Lower leg skin (tissue), 4 donors: ENCODE results near the gene KIF25. TPM values are rescaled to one million over a fixed set of nuclear protein-coding genes. Genes with fewer than 3 reads are reported as not detected.

Experiments
- DNase-seq, 2 donors: peaks; one replicate each; pipeline ENCODE4 v3.0.0-alpha.2; 2019; ENCODE audit warnings: low spot score in 2 of 2
- H3K4me3 ChIP-seq: fragments of 200-600 bp; sonication (generic); 2 replicates; pipeline ENCODE4 v1.5.1; 2017; ENCODE audit warnings: mild to moderate bottlenecking, low read depth; ENCODE audit not compliant: poor library complexity, severe bottlenecking
- POLR2A ChIP-seq, 2 donors: fragments of 450-650 bp; IDR thresholded peaks; one replicate each; pipeline ENCODE4 v1.6.1; 2016 to 2017; ENCODE audit warnings: antibody characterized with exemption in 2 of 2, mild to moderate bottlenecking in 1 of 2, moderate library complexity in 1 of 2
- WGBS, 2 donors: methylation state at CpG; one replicate each; pipeline ENCODE4 v1.1.5; 2018; 5-methylcytosine and 5-hydroxymethylcytosine counted together
- intact Hi-C: fragments of 100-400 bp; cut with DNase I; formaldehyde crosslinking; loops from one replicate; pipeline ENCODE4 v1.15.0; 2023; ENCODE audit warnings: low total_unique reads
- total RNA-seq, 4 donors: library from RNA; depleted of rRNA; stranded (reverse); fragments of >200 nt; gene quantifications; one replicate each; pipeline ENCODE4 v1.1.0, GENCODE V29; 2016
- TF ChIP-seq, protein P1 (sequence below), 3 donors: fragments of 450-650 bp; IDR thresholded peaks; one replicate each; pipeline ENCODE4 v1.5.1; 2016; ENCODE audit warnings: antibody characterized with exemption in 3 of 3, mild to moderate bottlenecking in 3 of 3, moderate library complexity in 2 of 3

Gene KIF25
- total RNA-seq, 4 donors from 2014 or later: 0.29 to 0.86 TPM; not detected in 2

DNA sequence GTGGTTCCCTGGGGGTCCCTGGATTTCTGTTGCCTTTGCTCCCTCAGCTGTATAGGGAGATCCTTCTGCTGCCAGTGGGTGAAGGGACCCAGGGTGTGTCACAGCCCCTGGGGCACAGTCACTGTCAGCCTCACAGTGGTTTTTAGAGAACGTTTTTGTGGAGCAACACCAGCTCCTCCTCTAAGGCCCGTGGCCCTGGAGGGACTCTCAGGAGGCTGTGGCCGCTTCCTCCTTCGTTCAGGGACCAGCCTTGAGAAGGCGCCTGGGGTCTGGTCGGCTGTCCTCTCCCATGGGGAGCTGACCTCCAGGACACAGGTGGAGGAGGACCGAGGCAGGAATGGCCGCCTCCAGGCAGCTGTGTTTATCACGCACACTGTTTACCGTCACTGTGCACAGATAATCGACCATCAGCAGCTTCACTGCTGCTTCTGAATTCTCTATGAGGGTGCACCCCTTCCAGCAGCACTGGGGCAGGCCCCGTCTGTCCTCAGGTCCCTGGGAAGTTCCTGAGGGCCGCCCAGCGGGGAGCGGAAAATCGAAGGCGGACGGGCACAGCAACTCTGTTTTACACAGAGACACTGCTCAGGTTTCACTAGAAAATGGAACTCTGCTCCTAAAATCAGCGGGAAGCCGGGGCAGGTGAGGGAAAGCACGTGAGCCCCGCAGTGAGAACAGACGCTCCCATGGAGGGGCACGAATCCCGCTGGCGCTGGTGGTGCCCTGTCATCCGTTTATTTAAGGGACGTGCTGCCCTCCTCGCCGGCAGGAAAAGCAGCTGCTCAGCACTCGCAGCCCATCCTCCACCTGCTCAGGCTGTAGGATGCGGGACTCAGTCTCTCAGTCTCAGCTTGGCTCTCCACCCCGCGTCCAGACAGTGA, 92.0 kb downstream of the KIF25 start:
- TF ChIP-seq, protein P1, sequence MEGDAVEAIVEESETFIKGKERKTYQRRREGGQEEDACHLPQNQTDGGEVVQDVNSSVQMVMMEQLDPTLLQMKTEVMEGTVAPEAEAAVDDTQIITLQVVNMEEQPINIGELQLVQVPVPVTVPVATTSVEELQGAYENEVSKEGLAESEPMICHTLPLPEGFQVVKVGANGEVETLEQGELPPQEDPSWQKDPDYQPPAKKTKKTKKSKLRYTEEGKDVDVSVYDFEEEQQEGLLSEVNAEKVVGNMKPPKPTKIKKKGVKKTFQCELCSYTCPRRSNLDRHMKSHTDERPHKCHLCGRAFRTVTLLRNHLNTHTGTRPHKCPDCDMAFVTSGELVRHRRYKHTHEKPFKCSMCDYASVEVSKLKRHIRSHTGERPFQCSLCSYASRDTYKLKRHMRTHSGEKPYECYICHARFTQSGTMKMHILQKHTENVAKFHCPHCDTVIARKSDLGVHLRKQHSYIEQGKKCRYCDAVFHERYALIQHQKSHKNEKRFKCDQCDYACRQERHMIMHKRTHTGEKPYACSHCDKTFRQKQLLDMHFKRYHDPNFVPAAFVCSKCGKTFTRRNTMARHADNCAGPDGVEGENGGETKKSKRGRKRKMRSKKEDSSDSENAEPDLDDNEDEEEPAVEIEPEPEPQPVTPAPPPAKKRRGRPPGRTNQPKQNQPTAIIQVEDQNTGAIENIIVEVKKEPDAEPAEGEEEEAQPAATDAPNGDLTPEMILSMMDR (IDR thresholded peaks at IDR 0.05): no peak
- no peak for TF ChIP-seq POLR2A (IDR thresholded peaks at IDR 0.05)
- WGBS, 2 donors: 82 to 87% methylated on average over 34 of the region's 34 CpGs
- DNase-seq: no peak
- intact Hi-C loops: no loop called here
- no peak overlapping the region for H3K4me3 ChIP-seq

DNA sequence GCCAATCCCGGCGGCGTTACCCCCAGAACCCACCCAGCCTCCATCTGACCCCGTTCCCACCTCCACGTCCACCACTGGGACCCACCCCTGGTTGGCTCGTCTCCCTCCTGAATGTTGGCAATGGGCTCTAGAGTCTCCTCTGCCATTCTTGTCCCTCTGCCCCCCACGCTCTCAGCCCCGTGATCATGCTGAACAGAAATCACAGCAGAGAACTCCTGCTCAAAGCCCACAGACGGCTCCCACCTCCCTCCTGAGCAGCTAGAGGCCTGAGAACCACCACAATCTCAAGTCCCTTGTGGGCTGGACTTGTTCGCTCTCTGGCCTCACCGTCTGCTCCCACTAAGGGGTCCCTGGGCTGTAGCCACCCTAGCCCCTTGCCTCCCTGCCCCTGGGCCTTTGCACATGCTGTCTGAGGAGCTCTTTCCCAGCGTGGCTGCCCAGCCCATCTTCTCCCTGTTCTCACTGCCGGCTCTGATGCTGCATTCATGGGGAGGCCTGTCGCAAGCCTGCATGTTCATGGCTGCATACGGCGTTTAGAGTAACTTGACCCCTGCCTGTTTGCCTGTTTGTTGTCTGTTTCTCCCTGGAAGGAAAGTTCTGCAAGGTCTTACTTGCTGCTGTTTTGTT, 92.7 kb downstream of the KIF25 start:
- no peak overlapping the region for H3K4me3 ChIP-seq
- 86 to 89% methylated on average over 16 of the region's 16 CpGs for WGBS, 2 donors
- intact Hi-C loops: no loop called here
- TF ChIP-seq POLR2A (IDR thresholded peaks at IDR 0.05): no peak
- TF ChIP-seq, protein P1 (IDR thresholded peaks at IDR 0.05): no peak
- no peak for DNase-seq

DNA sequence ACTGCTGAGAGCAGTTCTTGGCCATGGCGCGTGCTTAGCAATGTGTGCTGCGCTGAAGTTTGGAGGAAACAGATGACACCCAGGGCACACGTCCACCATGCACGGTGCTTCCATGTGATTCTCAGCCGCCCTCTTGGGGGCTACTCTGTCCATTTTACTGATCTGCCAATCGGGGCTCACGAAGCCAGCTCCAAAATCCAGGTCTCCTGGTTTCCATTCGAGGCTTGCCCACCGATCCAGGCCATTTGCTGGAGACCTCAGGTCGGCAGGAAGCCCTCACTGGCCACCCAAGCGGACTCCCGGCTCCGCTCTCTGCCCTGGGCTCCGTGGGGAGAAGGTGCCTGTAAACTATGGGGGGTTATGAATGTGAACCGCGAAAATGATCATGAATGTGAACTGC, 93.2 kb downstream of the KIF25 start:
- 75 to 83% methylated on average over 14 to 17 of the region's 17 CpGs for WGBS, 2 donors
- TF ChIP-seq, protein P1 (IDR thresholded peaks at IDR 0.05): no peak
- no peak for TF ChIP-seq POLR2A (IDR thresholded peaks at IDR 0.05)
- H3K4me3 ChIP-seq: no peak overlapping the region
- intact Hi-C loops: no loop called here
- DNase-seq: no peak

DNA sequence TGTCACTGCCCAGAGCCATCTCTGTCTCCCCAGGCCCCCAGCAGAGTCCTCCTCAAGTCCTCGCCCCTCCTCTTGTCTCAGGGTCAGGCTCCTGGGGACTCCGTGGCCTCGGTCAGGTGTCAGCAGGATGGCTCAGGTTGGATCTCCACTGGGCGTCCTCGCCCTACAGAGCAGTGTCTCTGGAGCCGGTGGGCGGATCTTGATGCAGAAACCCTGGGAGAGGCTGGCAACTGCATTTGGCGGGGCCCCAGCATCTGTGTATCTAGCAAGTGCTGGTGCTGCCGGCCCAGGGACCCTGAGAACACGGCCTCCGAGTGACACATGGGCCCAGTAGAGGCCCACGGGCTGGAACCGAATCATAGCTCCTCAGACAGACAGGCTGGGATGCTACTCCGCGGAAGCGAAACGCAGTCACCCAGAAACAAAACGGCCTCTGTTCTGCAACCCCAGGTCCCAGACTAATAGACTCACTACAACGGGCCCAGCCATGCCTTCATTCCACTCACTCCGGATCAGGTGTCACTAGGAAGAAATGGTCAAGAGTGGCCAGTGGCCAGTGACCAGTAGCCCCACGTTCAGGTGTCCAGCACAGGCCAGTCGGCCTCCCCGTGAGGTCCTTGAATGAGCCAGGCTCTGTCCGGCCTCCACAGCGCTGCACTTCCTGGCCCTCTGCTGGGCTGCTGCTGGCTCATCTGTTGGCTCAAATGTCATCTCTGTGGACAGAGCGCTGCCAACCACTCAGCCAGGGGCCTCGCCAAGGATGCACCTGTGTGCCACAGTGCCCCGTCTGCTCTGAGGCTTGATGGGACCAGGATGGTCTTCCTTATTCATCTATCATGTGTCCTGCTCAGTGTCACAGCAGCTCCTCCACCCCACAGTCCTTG, 94.2 kb downstream of the KIF25 start:
- intact Hi-C loops: no loop called here
- WGBS, 2 donors: 93 to 97% methylated on average over 26 to 28 of the region's 28 CpGs

DNA sequence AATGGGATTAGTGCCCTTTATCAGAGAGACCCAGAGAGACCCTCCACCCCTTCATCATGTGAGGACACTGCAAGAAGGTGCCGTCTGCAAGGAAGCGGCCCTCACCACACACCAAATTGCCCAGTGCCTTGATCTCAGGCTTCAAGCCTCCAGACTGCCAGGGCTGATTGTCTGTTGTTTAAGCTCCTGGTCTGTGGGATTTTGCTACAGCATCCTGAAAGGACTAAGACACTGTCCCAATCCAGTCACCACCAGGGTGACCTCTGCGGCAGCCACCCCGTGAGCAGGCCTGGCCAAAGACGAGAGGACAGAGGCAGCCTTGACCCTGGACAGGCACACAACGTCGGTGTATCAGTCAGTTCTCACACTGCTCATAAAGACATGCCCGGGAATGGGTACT, 95.1 kb downstream of the KIF25 start:
- no peak for DNase-seq
- TF ChIP-seq, protein P1 (IDR thresholded peaks at IDR 0.05): no peak
- no peak for TF ChIP-seq POLR2A (IDR thresholded peaks at IDR 0.05)
- WGBS, 2 donors: 81 to 85% methylated on average over 8 of the region's 8 CpGs
- H3K4me3 ChIP-seq: no peak overlapping the region
- intact Hi-C loops: no loop called here

More for the DNA sequence above, 94.2 kb downstream of the KIF25 start:
- no peak for DNase-seq
- no peak overlapping the region for H3K4me3 ChIP-seq
- TF ChIP-seq, protein P1 (IDR thresholded peaks at IDR 0.05): no peak
- no peak for TF ChIP-seq POLR2A (IDR thresholded peaks at IDR 0.05)
